HL-60 (cell line): ENCODE results near the gene PLPP7.

Experiments
- DNase-seq, 2 experiments: peaks; one replicate each; pipeline ENCODE4 v3.0.0-alpha.2; 2010 to 2020; ENCODE audit warnings: low read depth in 1 of 2, low spot score in 1 of 2
- H3K27ac ChIP-seq: fragments of 250-450 bp; sonication (Bioruptor Pico); replicated peaks from 2 replicates; pipeline ENCODE4 v1.5.1; 2020; ENCODE audit warnings: mild to moderate bottlenecking, moderate library complexity
- H3K27me3 ChIP-seq: fragments of 250-450 bp; sonication (Bioruptor Pico); 2 replicates; pipeline ENCODE4 v1.5.1; 2021; ENCODE audit warnings: mild to moderate bottlenecking, moderate library complexity; ENCODE audit not compliant: insufficient read depth, poor library complexity, severe bottlenecking
- H3K4me3 ChIP-seq: replicated peaks from 2 replicates; pipeline ENCODE4 v1.5.1; 2011; ENCODE audit warnings: mild to moderate bottlenecking, control low read depth, low read length; ENCODE audit not compliant: insufficient read depth
- GABPA ChIP-seq: IDR thresholded peaks from 2 replicates; pipeline ENCODE4 v1.6.1; 2012; ENCODE audit warnings: low read depth
- POLR2AphosphoS5 ChIP-seq: IDR thresholded peaks from 2 replicates; pipeline ENCODE4 v1.6.1; 2012; ENCODE audit warnings: low read depth
- REST ChIP-seq: IDR thresholded peaks from 2 replicates; pipeline ENCODE4 v1.6.1; 2012; ENCODE audit warnings: low read depth; ENCODE audit not compliant: insufficient replicate concordance
- SPI1 ChIP-seq: IDR thresholded peaks from 2 replicates; pipeline ENCODE4 v1.6.1; 2012; ENCODE audit warnings: low read depth, mild to moderate bottlenecking, borderline replicate concordance
- TF ChIP-seq, protein P1 (sequence below): IDR thresholded peaks from one replicate; pipeline ENCODE4 v1.5.1; 2011; ENCODE audit warnings: low read length, control low read depth, inconsistent platforms; ENCODE audit not compliant: insufficient read depth

Gene PLPP7

GRCh38 chr9:131319486-131319885 lies 30.0 kb downstream of the PLPP7 start:
- Histone ChIP-seq H3K27me3 (no peaks in the 10 kb centered on the region), H3K27ac (no peak overlapping the region), H3K4me3 (no peak overlapping the region)
- no peak for DNase-seq
- TF ChIP-seq GABPA = no peak
- TF ChIP-seq, protein P1, sequence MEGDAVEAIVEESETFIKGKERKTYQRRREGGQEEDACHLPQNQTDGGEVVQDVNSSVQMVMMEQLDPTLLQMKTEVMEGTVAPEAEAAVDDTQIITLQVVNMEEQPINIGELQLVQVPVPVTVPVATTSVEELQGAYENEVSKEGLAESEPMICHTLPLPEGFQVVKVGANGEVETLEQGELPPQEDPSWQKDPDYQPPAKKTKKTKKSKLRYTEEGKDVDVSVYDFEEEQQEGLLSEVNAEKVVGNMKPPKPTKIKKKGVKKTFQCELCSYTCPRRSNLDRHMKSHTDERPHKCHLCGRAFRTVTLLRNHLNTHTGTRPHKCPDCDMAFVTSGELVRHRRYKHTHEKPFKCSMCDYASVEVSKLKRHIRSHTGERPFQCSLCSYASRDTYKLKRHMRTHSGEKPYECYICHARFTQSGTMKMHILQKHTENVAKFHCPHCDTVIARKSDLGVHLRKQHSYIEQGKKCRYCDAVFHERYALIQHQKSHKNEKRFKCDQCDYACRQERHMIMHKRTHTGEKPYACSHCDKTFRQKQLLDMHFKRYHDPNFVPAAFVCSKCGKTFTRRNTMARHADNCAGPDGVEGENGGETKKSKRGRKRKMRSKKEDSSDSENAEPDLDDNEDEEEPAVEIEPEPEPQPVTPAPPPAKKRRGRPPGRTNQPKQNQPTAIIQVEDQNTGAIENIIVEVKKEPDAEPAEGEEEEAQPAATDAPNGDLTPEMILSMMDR = no peak
- no peak for TF ChIP-seq POLR2AphosphoS5
- TF ChIP-seq SPI1 = no peak

GRCh38 chr9:131320031-131320685 lies 30.6 kb downstream of the PLPP7 start:
- no peak for DNase-seq
- Histone ChIP-seq H3K27ac (no peak overlapping the region), H3K27me3 (no peaks in the 10 kb centered on the region), H3K4me3 (no peak overlapping the region)
- TF ChIP-seq REST (no peak), POLR2AphosphoS5 (no peak), SPI1 (no peak), GABPA (no peak)
- TF ChIP-seq, protein P1 = no peak

DNA sequence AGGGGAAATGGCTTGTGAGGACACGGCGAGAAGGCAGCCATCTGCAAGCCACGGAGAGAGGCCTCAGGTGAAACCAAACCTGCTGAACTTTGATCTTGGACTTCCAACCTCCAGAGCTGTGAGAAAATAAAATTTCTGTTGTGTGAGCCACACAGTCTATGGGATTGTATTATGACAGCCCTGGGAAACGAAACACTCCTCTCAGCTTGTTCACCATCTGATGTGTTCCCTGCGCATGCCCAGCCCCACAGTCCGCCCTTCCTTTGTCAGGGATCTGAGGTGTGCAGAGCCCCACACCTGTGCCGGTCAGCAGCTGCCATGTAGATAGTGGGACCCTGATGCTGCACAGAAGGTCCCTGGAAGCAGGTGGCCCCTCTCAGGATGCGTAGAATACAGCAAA lies 34.1 kb downstream of the PLPP7 start:
- no peak overlapping the region for H3K27ac ChIP-seq
- H3K4me3 ChIP-seq = no peak overlapping the region
- no peak for DNase-seq
- H3K27me3 ChIP-seq = no peaks in the 10 kb centered on the region
- TF ChIP-seq REST (no peak), SPI1 (no peak), GABPA (no peak), POLR2AphosphoS5 (no peak)
- TF ChIP-seq, protein P1 = no peak
